T-helper 2 cell treated with Interferon-gamma antibody and Interleukin-4, amounts not matched to agents 5 μg/mL and 100 μg/mL, for 36 hours (primary cell): ENCODE measurements around the gene MAP4K3.

Experiments
- DNase-seq: peaks from one replicate; pipeline ENCODE4 v3.0.0; 2021; ENCODE audit warnings: low spot score
- H3K27ac Mint-ChIP-seq: one replicate; pipeline ENCODE4 v1.8.0; 2021; ENCODE audit warnings: mild to moderate bottlenecking, mixed read lengths
- H3K27me3 Mint-ChIP-seq: one replicate; pipeline ENCODE4 v1.8.0; 2021; ENCODE audit warnings: low read depth, mixed read lengths
- H3K36me3 Mint-ChIP-seq: one replicate; pipeline ENCODE4 v1.8.0; 2021; ENCODE audit warnings: low read depth, mixed read lengths
- H3K4me1 Mint-ChIP-seq: one replicate; pipeline ENCODE4 v1.8.0; 2021; ENCODE audit warnings: low read depth, mixed read lengths
- H3K4me3 Mint-ChIP-seq: one replicate; pipeline ENCODE4 v1.8.0; 2022; ENCODE audit warnings: mild to moderate bottlenecking, moderate library complexity, mixed read lengths
- H3K9me3 Mint-ChIP-seq: one replicate; pipeline ENCODE4 v1.8.0; 2021; ENCODE audit warnings: mixed read lengths

Gene MAP4K3

DNA sequence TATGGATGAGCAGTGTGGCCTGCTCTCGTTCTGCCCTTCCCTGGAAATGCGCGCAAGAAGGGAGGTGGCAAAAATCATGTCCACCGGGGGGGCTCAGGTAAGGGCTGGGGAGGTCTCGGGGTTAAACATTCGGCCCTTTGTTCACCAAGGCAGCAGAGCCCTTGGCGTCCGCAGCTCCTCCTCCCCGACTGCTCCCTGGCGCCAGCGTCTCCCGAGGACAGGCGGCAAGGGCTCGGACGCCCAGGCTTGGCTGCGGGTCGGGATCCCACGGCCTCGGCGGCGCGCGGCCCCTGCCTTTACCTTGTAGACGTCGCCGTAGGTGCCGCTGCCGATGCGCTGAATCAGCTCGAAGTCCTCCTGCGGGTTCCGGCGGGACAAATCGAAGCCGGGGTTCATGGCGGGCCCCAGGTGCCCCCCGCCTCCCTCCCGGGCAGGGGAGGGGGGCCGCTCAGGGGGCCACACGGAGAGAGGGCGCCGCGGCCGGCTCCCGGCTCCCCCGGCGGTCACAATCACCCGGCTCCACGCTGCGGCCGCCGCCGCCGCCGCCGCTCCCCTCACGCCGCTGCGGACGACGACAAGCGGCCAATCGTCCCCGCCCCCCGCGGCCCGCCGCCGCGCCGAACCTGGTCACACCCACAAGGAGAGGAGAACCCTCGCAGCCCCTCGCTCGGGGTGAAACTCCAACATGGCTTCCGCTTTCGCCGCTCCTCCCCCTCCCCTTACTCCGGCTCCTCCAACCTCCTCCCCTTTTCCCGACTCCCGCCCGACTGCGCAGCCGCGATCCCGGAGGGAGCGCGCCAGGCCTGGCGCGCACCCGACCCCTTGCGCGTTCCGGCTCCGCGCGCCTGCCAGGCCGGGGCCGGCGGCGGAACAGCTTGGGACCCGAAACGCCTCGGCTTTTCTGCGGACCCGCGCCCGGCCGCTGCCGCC lies at the start of gene MAP4K3:
TSS of gene MAP4K3 (minus strand) at position 694 of the 930 bp plus-strand sequence. CDS start at position 396, 298 bp downstream.
- DNase-seq, result peak; percentile 81
- peak within 1 kb of the TSS; percentile 92 for H3K4me3 Mint-ChIP-seq
- H3K36me3 Mint-ChIP-seq, result peaks cover 3% of the 10 kb centered on the region
- H3K27ac Mint-ChIP-seq, result peak within 1 kb of the TSS; percentile 82
- H3K9me3 Mint-ChIP-seq, result no peaks in the 10 kb centered on the region
- H3K27me3 Mint-ChIP-seq, result no peaks in the 10 kb centered on the region
- H3K4me1 Mint-ChIP-seq, result peaks cover 42% of the 10 kb centered on the region

DNA sequence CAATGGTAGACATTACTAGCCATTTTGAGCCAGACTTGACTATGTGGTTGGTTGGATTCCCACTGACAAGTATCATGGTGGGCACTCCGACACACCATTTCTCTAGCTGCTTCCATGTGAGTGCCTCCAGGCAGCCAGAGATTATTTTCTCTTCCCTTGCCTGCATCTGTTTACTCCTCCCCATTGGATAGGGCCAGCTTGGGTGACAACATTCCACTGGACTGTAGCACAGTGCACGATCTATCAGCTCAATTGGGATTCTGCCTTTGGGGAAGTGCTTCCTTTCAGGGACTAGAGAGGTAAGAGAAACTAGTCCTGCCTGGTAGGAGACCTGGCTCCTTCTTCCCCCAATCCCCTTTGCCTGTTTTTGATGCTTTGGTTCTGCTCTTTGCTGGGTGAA lies 49.0 kb upstream of the MAP4K3 start:
- H3K4me1 Mint-ChIP-seq, result peaks cover 5% of the 10 kb centered on the region
- DNase-seq, result no peak
- no peaks in the 10 kb centered on the region for H3K9me3 Mint-ChIP-seq
- no peak overlapping the region for H3K27ac Mint-ChIP-seq
- no peak overlapping the region for H3K4me3 Mint-ChIP-seq
- peaks cover 33% of the 10 kb centered on the region for H3K27me3 Mint-ChIP-seq
- peaks cover 2% of the 10 kb centered on the region for H3K36me3 Mint-ChIP-seq

DNA sequence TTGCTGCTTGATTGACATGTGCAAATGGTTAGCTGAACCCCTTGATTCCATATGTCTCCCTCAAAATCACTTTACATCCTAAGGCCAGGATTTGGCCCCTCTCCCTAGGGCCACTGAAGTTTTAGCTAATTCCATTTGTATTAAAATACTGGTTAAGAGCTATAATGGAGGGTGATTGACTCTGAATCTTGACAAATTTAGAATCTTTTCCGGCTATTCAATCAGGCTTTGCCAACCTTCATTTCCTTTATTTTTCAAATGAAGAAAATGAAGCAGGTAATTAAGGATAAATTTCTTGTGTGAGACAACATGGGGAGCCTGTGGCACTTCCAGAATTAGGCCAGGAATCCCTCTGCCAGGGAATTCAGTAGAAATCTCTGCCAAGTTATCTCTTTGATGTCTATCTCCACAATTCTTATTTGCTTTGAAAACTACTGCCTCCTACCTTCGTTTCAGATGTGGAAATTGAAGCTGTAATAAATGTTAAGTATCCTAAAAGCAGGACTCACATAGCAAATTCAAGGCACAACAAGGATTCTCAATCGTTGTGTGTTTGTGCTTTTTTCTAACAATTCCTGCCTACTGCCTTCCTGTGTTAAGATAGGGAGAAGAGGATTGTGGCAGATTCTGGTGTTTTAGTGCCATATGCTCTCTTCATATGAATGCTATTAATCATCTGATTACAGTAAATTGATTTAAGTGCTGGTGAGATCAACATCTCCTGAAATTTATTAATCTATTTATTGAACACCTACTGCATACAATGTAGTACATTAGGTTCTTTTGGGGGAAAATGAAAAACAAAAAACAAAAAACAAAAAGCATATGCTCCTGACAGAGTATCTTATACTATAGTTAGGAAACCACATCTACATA lies 47.8 kb upstream of the MAP4K3 start:
- no peak overlapping the region for H3K4me3 Mint-ChIP-seq
- H3K9me3 Mint-ChIP-seq, result no peaks in the 10 kb centered on the region
- H3K27ac Mint-ChIP-seq, result no peak overlapping the region
- H3K27me3 Mint-ChIP-seq, result peaks cover 30% of the 10 kb centered on the region
- peaks cover 3% of the 10 kb centered on the region for H3K4me1 Mint-ChIP-seq
- no peaks in the 10 kb centered on the region for H3K36me3 Mint-ChIP-seq
- no peak for DNase-seq

DNA sequence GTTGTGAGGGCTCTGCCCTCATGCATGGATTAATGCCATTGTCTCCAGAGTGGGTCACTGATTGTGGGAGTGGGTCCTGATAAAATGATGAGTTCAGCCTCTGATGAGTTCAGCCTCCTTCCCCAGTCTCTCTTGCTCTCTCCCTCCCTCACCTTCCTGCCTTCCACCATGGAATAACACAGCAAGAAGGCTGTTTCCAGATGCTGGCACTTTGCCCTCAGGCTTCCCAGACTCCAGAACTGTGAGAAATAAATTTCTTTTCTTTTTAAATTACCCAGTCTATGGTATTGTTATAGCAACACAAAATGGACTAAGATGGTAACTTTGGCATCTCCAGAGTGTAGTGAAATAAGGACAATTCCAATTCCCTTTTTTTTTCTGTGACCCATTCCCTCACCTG lies 47.1 kb upstream of the MAP4K3 start:
- Mint-ChIP-seq H3K27me3 (peaks cover 29% of the 10 kb centered on the region), H3K4me1 (peaks cover 3% of the 10 kb centered on the region), H3K4me3 (no peak overlapping the region), H3K9me3 (no peaks in the 10 kb centered on the region), H3K27ac (no peak overlapping the region), H3K36me3 (no peaks in the 10 kb centered on the region)
- DNase-seq, result no peak

DNA sequence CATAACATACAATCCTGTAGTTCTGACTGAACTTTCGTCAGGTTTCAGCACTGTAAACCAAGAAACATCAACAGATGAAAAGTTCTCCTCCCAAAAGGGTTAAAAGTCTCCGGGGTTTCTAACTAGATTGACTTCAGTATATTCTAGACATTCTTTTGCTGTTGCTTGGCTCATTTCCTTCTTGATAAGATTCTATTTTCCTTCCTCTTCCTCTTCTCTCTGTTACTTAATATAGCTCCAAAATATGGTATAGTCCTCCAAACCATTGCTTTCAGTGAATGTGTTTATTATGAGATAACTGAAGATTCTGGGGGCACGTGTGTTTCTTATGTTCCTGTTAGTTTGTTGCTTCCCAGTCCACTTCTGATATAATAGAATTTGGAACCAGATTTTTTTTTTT lies 46.4 kb upstream of the MAP4K3 start:
- H3K27me3 Mint-ChIP-seq, result peaks cover 27% of the 10 kb centered on the region
- no peak overlapping the region for H3K27ac Mint-ChIP-seq
- no peak overlapping the region for H3K4me3 Mint-ChIP-seq
- H3K9me3 Mint-ChIP-seq, result no peaks in the 10 kb centered on the region
- H3K36me3 Mint-ChIP-seq, result no peaks in the 10 kb centered on the region
- peaks cover 3% of the 10 kb centered on the region for H3K4me1 Mint-ChIP-seq
- DNase-seq, result no peak

DNA sequence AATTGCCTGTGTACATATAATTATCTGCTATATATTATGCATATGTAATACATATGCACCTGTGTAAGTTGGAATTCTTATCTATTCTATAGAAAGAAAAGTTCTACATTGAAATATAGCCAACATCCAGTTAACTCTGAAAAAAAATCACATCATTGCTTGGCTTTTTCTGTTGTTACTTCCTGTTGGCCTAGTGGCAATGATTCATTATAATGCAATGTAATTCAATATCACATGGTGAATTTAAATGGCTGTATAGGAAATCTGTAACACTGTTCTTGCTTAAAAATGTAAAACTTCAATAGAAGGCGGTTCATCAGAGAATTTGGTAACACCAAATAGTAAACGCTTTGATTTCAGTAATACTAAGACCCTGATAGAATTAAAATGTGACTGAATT lies 44.5 kb upstream of the MAP4K3 start:
- H3K36me3 Mint-ChIP-seq, result no peaks in the 10 kb centered on the region
- H3K9me3 Mint-ChIP-seq, result peaks cover 13% of the 10 kb centered on the region
- H3K4me3 Mint-ChIP-seq, result no peak overlapping the region
- peaks cover 18% of the 10 kb centered on the region for H3K27me3 Mint-ChIP-seq
- peaks cover 3% of the 10 kb centered on the region for H3K4me1 Mint-ChIP-seq
- H3K27ac Mint-ChIP-seq, result no peak overlapping the region
- no peak for DNase-seq

DNA sequence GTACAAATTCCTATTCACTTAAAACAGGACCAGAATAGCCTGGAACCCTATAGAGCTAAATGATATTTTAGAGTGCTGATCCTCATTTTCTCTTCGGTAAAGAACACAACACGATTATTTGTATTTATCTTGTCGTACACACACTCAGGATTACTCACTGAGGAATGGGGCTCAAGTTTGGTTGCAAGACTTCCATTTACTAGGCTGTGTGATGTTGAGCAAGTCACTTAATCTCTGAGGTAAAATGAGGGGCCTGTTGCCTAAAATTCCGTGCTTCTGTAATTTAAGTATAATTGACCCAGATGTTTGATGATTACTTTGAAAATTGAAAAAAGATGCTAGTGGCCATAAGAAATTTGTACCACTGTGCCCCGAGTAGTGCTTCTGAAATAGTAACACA lies 42.6 kb upstream of the MAP4K3 start:
- Mint-ChIP-seq H3K4me3 (no peak overlapping the region), H3K27me3 (peaks cover 4% of the 10 kb centered on the region), H3K4me1 (peaks cover 3% of the 10 kb centered on the region), H3K36me3 (no peaks in the 10 kb centered on the region), H3K9me3 (peaks cover 13% of the 10 kb centered on the region), H3K27ac (no peak overlapping the region)
- no peak for DNase-seq

DNA sequence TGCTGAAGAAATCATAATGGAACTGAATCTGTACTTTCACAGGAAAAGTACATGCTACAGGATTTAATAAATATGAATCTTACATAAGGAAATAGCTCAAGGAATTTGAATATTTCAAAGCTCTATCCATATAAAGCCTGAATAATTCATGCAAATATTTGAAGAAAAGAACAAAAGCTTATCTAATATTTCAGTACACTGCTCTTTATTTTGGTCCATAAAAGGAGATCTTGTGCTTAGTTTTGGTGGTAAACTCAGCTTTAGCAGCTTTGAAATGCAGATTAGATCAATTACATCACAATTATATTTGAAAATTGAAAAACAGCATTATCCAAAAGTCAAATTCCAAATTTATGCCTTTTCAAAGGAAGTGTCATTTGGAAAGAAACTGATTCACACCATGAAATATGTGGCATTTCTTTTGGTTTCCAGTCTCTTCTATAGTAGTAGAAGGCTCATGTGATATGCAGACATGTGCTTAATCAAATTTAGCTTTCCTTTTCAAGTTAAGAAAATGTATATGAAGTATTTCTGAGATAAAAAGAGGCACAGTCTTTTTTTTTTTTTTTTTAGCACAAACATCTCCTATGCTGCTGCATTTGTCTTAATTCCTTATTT lies 42.1 kb upstream of the MAP4K3 start:
- Mint-ChIP-seq H3K4me1 (peaks cover 3% of the 10 kb centered on the region), H3K27ac (no peak overlapping the region), H3K4me3 (no peak overlapping the region), H3K27me3 (peaks cover 4% of the 10 kb centered on the region), H3K9me3 (peaks cover 13% of the 10 kb centered on the region), H3K36me3 (no peaks in the 10 kb centered on the region)
- DNase-seq, result no peak

DNA sequence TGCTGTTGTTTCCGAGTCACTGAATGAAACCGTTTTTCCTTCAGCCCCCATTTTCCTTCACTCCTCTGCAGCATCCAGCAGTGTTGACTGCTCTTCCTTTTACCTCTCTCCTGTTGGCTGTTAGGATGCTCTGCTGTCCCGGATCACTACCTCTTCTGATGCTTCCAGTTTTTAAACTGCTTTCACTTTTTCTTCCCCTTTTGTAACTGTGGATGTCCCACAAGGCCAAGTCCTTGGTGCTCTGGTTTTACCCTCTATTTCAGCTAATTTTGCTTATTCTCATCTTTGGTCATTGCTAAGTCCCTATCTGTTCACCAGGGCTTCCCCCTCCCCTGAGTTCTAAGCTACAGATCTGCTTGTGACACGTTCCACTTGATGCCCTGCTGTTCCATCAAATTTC lies 39.4 kb upstream of the MAP4K3 start:
- H3K27me3 Mint-ChIP-seq, result no peaks in the 10 kb centered on the region
- DNase-seq, result no peak
- no peak overlapping the region for H3K4me3 Mint-ChIP-seq
- H3K27ac Mint-ChIP-seq, result no peak overlapping the region
- H3K4me1 Mint-ChIP-seq, result no peaks in the 10 kb centered on the region
- peaks cover 13% of the 10 kb centered on the region for H3K9me3 Mint-ChIP-seq
- no peaks in the 10 kb centered on the region for H3K36me3 Mint-ChIP-seq

DNA sequence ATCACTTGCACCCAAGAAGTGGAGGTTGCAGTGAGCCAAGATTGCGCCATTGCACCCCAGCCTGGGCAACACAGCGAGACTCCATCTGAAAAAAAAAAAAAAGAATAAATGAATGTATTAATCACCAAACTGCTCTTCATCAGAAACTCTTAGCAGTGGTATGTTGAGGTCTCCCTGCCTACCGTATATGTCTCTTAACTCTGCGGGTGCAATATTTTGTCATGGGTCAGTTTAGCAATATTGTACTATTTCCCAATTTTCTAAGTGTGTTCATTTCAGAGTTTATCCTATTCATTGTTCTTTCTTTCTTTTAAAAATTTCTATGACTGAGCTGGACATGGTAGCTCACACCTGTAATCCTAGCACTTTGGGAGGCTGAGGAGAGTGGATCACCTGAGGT lies 37.9 kb upstream of the MAP4K3 start:
- H3K9me3 Mint-ChIP-seq, result peaks cover 13% of the 10 kb centered on the region

DNA sequence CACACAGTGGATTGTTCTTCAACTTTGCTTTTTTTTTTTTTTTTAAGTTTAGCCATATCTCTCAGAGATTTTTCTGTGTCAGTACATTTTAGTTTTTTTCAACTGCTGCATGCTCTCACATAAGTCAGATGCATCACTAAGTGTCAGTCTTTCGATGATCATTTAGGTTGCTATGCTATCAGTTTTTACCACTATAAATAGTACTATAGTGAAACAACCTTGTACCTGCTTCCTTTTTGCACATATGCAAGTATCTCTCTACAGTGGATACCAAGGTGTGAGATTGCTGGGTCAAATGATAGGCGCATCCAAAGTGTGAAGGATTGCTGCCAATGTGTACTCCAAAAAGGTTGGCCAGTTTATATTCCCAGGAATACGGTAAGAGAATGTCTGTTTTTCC lies 33.5 kb upstream of the MAP4K3 start:
- Mint-ChIP-seq H3K27me3 (no peaks in the 10 kb centered on the region), H3K9me3 (no peaks in the 10 kb centered on the region), H3K27ac (no peak overlapping the region), H3K4me1 (peaks cover 13% of the 10 kb centered on the region), H3K4me3 (no peak overlapping the region), H3K36me3 (no peaks in the 10 kb centered on the region)
- DNase-seq, result no peak

More for the DNA sequence above, 37.9 kb upstream of the MAP4K3 start:
- H3K27ac Mint-ChIP-seq, result no peak overlapping the region
- H3K4me1 Mint-ChIP-seq, result no peaks in the 10 kb centered on the region
- no peaks in the 10 kb centered on the region for H3K27me3 Mint-ChIP-seq
- no peaks in the 10 kb centered on the region for H3K36me3 Mint-ChIP-seq
- no peak for DNase-seq
- no peak overlapping the region for H3K4me3 Mint-ChIP-seq

DNA sequence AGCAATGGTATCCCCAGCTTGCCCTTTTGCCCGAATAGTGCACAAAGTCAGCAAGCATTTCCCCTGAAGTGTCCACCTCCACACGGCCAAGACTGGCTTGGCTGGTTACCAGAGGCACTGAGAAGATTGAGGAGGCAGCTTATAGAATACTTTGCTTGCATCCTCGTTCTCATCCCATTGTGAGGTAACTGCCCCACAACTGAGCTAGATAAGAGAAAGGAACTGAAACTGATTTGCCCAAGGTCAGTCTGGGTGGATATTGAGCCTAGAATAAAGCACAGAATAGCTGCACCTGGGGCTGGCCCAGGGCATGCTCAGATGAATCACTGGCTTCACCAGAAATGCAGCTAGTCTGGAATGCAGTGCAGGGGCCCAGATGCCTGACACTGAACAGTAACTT lies 32.7 kb upstream of the MAP4K3 start:
- H3K4me1 Mint-ChIP-seq, result peaks cover 13% of the 10 kb centered on the region
- no peaks in the 10 kb centered on the region for H3K27me3 Mint-ChIP-seq

DNA sequence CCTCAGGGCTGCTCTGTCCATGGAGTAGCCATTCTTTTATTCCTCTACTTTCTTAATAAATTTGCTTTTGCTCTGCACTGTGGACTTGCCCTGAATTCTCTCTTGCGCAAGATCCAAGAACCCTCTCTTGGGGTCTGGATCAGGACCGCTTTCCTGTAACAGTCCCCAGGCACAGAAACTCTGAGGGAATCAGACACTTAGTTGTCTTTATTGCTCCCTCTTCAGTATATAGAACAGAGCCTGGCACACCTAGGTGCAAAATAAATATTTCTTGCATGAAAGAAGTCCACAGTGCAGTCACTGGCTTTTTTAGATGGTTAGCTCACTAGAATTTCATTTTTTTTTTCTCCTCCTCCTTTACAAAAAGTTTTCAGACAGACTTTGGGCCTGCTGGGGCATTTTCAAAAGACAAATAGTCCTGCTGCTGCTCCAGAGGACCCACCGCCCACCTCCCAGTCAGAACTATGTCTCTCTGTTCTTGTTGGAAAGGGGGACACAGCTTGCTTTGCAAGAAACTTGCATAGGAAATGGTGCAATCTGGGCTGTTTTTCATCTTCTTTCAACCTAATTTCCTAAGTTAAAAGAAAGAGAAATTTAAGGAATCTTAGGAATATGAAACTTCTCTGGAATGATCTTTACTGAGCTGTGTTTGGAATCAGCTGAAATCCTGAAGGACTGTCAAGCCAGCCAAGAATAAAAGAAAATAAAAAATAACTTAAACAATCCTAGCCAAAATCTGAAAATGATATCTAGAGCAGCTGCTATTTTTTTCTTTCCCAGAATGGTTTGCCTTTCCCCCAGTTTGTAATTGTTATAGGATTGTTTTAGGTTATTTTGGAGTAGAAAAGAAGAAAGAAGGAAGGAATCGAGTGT lies 31.7 kb upstream of the MAP4K3 start:
- H3K4me3 Mint-ChIP-seq, result no peak overlapping the region
- no peaks in the 10 kb centered on the region for H3K27me3 Mint-ChIP-seq
- H3K27ac Mint-ChIP-seq, result no peak overlapping the region
- H3K36me3 Mint-ChIP-seq, result no peaks in the 10 kb centered on the region
- H3K4me1 Mint-ChIP-seq, result peaks cover 13% of the 10 kb centered on the region
- no peaks in the 10 kb centered on the region for H3K9me3 Mint-ChIP-seq
- no peak for DNase-seq

More for the DNA sequence above, 32.7 kb upstream of the MAP4K3 start:
- Mint-ChIP-seq H3K9me3 (no peaks in the 10 kb centered on the region), H3K27ac (no peak overlapping the region), H3K4me3 (no peak overlapping the region), H3K36me3 (no peaks in the 10 kb centered on the region)
- DNase-seq, result no peak
